ENCODE data around the gene GUCA2B.

Gene GUCA2B

GRCh38 chr1:42152907-42153600 is at the start of gene GUCA2B:
GUCA2B (plus strand) TSS chr1:42153410; CDS start chr1:42153451, 41 bp downstream.
- DNase-seq (ENCODE audit: low read depth), result no peak

- DNase-seq (ENCODE audit: low read depth), result no peak
Measured at GRCh38 chr1:42105025-42105424, 48.2 kb upstream of the GUCA2B start.

DNA sequence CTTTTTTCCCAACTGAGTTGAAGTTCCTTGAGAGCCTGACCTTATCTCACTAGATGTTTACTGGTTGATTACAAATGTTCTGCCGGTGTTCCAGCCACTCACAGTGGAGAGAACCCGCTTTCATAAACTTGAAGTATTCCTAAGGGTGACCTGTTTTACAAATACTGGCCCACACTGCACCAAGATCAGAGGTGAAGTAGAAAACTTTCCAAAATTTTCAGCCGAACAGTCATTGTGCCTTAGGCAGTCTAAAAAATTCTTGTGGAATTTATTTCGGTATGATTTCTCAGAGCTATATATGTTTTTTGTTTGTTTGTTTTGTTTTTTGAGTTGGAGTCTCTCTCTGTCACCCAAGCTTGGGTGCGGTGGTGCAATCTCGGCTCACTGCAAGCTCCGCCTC is 44.9 kb upstream of the GUCA2B start:
- DNase-seq (ENCODE audit: low read depth), result no peak

DNA sequence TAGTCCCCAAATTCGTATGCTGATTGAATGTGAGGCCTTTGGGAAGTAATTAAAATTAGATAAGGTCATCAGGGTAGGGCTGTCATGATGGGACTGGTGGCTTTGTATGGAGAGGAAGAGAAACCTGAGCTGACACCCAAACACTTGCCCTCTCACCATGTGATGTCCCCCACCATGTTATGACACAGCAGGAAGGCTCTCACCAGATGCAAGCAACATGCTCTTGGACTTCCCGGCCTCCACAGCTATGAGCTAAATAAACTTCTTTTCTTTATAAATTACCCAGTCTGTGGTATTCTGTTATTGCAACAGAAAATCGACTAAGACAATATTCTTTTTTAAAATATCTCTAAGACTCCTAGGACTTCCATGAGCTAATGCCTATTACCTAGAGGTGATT is 43.6 kb upstream of the GUCA2B start:
- DNase-seq (ENCODE audit: low read depth), result no peak

- DNase-seq (ENCODE audit: low read depth), result no peak
Measured at GRCh38 chr1:42114229-42114628, 39.0 kb upstream of the GUCA2B start.

- DNase-seq (ENCODE audit: low read depth), result no peak
Measured at GRCh38 chr1:42117214-42117613, 36.0 kb upstream of the GUCA2B start.

DNA sequence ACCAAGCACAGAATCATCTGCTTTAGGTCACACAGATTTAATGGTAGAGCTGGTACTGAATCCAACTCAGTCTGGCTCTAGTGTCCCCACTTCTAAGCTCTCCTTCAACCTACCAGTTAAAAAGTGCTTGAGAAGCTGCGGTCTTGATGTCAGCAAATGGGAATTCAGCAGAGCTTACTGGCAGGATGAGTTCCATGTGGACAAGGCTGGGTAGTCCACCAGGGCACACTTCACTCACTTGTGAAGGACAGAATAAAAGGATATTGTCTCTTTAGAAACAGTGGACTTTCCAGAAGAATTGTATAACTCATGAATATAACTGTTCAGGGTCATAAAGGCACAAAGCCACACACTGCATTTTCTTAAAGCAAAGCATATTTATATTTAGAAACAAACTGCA is 35.1 kb upstream of the GUCA2B start:
- no peak for DNase-seq (ENCODE audit: low read depth)

DNA sequence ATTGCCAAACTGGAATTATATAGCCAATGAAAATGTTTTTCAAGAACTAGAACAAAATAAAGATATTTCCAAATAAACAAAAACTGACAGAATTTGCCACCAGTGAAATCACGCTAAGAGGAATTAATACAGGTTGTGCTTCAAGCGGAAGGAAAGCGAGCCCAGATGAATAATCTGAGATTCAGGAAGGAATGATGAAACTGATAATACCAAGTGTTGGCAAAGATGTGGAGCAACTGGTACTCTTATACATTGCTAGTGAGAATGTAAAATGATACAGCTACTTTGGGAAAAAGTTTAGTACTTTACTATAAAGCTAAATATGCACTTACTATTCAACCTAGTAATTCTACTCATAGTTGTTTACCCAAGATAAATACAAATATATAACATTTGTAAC is 30.8 kb upstream of the GUCA2B start:
- DNase-seq (ENCODE audit: low read depth), result no peak

GRCh38 chr1:42125552-42125951 is 27.7 kb upstream of the GUCA2B start:
- DNase-seq (ENCODE audit: low read depth), result no peak

DNA sequence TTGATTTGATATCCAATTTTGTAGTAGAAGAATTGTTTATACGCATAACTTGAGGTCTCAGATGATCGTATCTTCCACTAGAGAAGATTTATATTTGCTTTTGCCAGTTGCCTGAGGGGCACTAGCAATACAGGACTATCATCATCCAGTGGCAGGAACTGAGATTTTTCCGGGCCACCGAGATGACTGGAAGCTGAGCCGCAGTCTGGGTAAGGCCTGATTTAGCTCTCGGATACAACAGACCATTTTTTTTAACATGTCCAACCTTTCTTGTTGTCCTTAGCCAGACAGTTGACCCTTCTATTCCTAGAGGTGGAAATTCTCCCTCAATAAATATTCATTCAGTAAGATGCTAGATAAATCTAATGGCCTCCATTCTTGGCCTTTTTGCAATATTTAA is 25.4 kb upstream of the GUCA2B start:
- no peak for DNase-seq (ENCODE audit: low read depth)

- DNase-seq (ENCODE audit: low read depth), result no peak
Measured at GRCh38 chr1:42128499-42128898, 24.7 kb upstream of the GUCA2B start.

DNA sequence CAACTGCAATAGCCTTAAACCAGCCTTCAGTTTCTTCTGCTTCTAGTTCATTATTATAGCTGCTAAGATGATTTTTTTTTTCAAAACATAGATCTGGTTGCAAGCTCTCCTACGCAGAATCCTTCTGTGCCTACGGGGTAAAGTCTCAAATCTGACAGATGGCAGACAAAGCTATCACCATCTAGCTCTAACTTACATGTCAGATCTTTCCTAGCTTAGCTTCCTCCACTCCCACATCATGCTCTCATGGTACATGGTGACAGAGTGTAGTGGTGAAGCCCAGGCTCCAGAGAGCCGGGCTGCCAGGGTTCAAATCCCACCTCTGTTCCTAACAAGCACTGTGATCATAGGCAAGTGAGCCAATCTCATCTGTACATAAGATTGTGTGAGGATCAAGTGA is 24.2 kb upstream of the GUCA2B start:
- DNase-seq (ENCODE audit: low read depth), result no peak

GRCh38 chr1:42130061-42130660 is 23.0 kb upstream of the GUCA2B start:
- DNase-seq (ENCODE audit: low read depth), result no peak

DNA sequence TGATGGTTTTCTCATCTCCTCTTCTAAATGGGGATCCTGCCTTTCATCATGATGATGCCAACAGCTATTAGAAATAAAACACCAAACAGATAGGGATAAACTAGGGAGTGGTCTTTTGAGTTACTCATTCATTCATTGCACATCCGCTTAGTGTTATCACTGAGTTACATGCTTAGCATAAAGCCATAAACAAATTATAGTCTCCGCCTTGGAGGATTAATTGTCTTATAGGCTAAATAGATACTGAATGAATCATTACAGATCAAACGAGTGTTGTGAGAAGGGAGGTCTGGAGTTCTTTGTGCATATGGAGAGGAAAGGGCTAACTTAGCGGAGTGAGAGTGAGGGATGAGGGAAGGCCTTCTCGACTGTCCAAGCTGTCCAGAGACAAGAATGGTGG is 19.8 kb upstream of the GUCA2B start:
- DNase-seq (ENCODE audit: low read depth), result no peak

- DNase-seq (ENCODE audit: low read depth), result no peak
Measured at GRCh38 chr1:42133809-42134526, 19.2 kb upstream of the GUCA2B start.

DNA sequence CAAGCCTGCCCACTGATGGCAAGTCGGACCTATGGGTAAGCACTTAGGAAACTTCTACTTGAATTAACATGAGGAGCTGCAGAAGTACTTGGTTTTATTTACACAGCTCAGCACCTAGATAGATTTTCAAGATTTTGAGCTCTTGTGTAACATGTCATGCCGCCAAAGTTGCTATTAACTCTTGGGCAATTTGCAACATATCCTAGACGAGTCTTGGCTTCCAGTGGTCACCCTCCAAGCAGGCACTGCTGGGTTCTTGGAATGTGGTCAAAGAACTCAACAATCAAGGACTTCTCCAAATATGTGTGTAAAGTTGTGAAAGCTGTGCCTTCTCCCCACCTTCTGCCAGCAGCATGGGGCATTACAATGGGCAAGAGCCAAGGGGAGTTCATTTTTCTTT is 17.8 kb upstream of the GUCA2B start:
- no peak for DNase-seq (ENCODE audit: low read depth)

GRCh38 chr1:42136466-42136865 is 16.7 kb upstream of the GUCA2B start:
- DNase-seq (ENCODE audit: low read depth), result no peak

- no peak for DNase-seq (ENCODE audit: low read depth)
Measured at GRCh38 chr1:42137766-42138165, 15.4 kb upstream of the GUCA2B start.

- DNase-seq (ENCODE audit: low read depth), result no peak
Measured at GRCh38 chr1:42138586-42138985, 14.6 kb upstream of the GUCA2B start.

GRCh38 chr1:42139444-42139843 is 13.8 kb upstream of the GUCA2B start:
- DNase-seq (ENCODE audit: low read depth), result no peak

DNA sequence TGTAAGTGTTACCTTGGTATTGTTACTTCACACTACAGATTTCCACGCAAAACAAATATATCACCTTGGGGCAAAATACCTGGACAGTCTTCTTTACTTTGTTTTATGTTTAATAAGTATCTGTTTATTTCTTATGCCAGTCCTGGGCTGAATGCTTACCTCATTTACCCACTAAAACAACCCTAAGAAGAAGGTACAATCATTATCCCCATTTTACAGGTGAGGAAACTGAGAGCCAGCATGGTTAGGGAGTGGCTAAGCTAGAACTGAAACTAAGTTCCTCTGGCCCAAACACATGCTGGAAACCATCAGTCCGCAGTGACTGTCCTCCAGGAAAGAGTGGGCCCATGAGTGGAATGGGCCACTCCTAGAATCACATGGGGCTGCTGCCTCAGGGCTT is 13.0 kb upstream of the GUCA2B start:
- no peak for DNase-seq (ENCODE audit: low read depth)

DNA sequence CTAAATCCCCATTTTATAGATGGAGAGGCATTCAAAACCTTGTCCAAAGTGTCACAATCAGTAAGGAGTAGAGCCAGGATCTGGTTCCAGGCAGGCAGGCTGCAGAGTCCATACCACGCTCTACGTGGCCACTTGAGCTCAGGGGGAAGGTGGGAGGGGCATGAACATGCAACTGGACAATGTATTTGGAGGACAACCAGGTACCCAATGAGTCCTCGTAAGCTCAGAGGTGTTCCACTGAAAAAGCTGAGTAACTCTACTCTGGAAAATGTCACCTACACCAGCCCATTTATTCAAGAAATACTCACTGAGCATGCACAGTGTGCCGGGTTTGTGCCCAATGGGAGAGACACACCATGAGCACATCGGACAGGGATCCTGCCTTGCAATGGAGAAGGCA is 11.2 kb upstream of the GUCA2B start:
- DNase-seq (ENCODE audit: low read depth), result no peak

DNA sequence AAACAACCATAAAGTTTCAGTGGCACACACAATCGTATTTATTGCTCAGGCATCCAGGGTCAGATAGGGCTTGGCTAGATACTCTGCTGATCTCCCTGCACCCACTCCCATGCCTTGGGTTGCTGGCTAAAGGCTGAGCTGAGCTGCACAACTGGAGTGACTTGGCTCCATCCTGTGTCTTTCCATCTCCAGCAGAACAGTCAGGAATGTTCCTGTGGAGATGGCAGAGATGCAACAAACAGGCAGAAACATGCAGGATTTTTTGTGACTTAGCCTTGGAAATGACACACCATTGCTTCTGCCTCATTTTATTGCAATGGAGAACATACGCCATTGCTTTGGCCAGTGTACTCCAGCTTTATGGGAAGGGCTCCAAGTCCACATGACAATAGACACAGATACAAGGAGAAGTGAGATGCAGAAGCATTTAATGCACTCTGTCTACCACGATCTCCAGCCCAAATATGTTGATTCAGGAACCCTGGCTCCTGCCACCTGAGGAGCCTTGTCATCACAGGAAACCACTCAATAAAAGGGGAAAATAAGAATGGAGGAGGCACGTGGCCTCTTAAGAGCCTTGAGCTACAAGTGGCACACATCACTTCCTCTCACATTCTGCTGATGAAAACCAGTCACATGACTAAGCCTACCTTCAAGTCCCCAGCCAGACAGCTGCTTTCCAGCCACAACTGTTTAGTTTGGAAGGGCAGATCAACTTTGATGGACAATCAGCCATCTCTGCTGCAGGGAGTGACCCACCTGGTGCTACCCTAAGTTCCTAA is 10.1 kb upstream of the GUCA2B start:
- no peak for DNase-seq (ENCODE audit: low read depth)

Data from activated T-cell treated with anti-CD3 and anti-CD28 coated beads for 1 hour (primary cell).